Measurements from ENCODE around the gene DMWD.

- no peak for TF ChIP-seq POLR2A (IDR thresholded peaks at IDR 0.05; ENCODE audit: low read depth, low read length)
- no peak for TF ChIP-seq POLR2AphosphoS5 (IDR thresholded peaks at IDR 0.05; ENCODE audit: low read depth, low read length)
These were observed 32.6 kb upstream of the DMWD start for GRCh38 chr19:45825263-45825605.

All from GM12892 (cell line).